GM03348 (cell line): ENCODE measurements around the gene IFI27L1.
A peak's percentile ranks its signal among the peaks of the same experiment; 100 is the strongest.

Source experiments
- DNase-seq: peaks from one replicate; pipeline ENCODE4 v3.0.0; 2012; ENCODE audit warnings: low spot score

IFI27L1 gene

GRCh38 chr14:94113908-94114588, 32.9 kb downstream of the IFI27L1 start:
- no peak for DNase-seq

- no peak for DNase-seq
Measured at GRCh38 chr14:94114589-94115057, 33.5 kb downstream of the IFI27L1 start.

GRCh38 chr14:94115058-94115591, 34.0 kb downstream of the IFI27L1 start:
- peak; percentile 40 for DNase-seq

DNA sequence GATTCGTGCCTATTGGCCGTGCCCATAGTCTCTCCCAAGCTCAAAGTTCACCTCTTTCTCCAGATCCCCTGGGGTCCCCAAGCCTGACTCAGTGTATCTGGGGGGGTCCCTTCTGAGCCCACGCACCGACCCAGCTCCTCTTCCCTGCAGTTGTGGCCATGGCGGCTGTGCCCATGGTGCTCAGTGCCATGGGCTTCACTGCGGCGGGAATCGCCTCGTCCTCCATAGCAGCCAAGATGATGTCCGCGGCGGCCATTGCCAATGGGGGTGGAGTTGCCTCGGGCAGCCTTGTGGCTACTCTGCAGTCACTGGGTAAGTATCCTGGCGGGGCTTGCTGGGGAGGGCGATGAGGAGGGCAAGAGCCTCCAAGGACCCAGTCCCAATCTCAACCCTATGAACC, 34.5 kb downstream of the IFI27L1 start:
- no peak for DNase-seq

- no peak for DNase-seq
Measured at GRCh38 chr14:94116701-94117100, 35.6 kb downstream of the IFI27L1 start.

GRCh38 chr14:94117856-94118255, 36.7 kb downstream of the IFI27L1 start:
- DNase-seq: no peak

- no peak for DNase-seq
Measured at GRCh38 chr14:94119071-94119470, 38.0 kb downstream of the IFI27L1 start.

GRCh38 chr14:94120667-94121340, 39.7 kb downstream of the IFI27L1 start:
- DNase-seq: no peak

DNA sequence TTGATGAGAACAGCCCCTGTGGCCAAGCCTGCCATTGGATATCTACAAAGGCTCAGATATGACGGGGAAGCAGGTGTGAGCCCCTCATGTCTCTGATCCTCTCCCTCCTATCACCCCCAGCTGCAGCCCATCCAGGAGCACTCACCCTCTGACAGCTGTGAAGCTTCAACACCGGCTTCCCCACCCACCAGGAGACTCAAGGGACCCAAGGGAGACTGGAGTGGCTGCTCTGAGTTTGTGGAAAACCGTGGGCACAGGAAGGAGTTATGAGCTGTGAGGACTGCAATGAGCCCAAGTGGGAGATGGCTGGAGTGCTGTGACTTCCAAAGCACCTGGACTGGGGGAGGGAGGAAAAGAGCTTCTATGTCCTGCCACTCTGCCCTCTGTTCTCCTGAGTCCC, 40.4 kb downstream of the IFI27L1 start:
- no peak for DNase-seq

DNA sequence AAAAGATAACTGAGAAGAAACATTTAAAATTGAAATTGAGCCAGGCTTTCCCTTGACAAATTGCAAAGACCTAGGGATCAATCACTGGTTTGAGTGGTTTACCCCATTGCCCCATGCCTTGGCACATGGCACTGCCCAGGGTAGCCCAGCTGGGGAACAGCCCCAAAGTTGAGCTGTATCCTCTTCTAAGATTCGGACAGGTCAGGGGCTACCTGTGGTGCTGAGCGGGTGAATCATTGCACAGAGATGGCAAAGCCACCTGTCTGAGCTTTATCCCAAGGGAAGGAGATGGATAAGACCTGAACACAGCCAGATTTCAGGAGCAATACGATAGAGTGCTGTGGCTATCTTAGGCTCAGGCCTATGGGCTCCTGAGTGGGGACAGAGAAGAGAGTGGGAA, 41.3 kb downstream of the IFI27L1 start:
- no peak for DNase-seq

GRCh38 chr14:94123296-94123695, 42.2 kb downstream of the IFI27L1 start:
- no peak for DNase-seq

DNA sequence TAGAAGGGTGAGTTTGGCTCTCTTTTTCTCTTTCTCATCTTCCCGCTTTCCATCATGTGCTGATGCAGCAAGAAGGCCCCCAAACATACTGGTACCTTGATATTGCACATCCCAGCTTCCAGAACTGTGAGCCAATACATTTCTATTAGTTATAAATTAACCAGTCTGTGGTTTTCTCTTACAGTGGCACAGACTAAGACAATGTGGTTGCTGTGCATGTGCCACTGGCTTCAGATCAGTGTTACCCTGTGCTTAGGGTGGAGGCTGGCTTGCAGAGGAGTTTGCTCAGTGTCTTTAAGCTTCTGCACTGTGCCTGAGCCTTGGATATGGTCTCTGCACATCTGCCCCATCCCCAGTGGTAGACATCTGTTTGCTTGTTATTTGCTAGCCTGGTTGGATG, 42.8 kb downstream of the IFI27L1 start:
- DNase-seq: no peak

- DNase-seq: no peak
Measured at GRCh38 chr14:94124582-94125377, 43.7 kb downstream of the IFI27L1 start.

GRCh38 chr14:94125659-94126418, 44.7 kb downstream of the IFI27L1 start:
- DNase-seq: no peak

DNA sequence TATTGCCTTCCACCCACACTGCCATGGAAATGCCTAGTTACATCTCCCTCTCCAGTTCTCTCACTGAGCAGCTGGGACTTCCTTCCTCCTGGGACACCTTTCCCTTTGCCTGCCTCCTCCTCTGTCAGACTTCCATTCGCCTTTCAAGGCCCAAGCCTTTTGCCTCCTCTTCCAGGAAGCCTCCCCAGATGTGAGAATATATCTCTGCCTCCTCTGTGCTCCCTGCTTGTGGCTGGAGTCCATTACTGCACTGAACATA, 45.2 kb downstream of the IFI27L1 start:
- no peak for DNase-seq

DNA sequence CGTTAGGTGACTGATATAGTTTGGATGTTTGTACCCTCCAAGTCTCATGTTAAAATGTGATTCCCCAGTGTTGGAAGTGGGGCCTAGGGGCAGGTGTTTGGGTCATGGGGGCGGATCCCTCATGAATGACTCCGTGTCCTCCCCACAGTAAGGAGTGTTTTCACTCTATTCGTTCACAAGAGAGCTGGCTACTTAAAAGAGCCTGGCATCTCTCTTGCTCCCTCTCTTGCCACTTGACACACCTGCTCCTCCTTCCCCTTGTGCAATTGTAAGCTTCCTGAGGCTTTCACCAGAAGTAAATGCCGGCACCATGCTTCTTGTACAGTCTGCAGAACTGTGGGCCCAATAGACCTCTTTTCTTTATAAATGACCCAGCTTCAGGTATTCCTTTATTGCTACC, 45.7 kb downstream of the IFI27L1 start:
- no peak for DNase-seq

DNA sequence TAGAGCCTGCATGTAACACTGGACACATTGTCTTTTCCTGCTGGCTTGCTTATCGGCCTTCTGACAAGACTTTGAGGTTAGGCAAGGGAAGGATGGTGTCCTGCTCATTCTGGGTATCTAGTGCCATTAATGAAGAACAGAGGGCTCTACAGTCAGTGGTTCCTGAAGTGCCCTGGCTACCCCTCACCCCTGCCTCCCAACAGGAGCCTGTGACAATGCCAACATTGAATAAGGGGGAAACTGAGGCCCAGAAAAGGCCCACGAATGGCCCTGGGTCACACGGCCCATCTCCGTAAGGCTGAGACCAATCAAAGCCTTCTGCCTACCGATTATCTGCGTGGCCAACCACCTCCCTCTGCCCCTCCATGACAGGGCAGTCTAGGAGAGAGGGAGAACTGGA, 46.2 kb downstream of the IFI27L1 start:
- no peak for DNase-seq

GRCh38 chr14:94128216-94128839, 47.2 kb downstream of the IFI27L1 start:
- no peak for DNase-seq

DNA sequence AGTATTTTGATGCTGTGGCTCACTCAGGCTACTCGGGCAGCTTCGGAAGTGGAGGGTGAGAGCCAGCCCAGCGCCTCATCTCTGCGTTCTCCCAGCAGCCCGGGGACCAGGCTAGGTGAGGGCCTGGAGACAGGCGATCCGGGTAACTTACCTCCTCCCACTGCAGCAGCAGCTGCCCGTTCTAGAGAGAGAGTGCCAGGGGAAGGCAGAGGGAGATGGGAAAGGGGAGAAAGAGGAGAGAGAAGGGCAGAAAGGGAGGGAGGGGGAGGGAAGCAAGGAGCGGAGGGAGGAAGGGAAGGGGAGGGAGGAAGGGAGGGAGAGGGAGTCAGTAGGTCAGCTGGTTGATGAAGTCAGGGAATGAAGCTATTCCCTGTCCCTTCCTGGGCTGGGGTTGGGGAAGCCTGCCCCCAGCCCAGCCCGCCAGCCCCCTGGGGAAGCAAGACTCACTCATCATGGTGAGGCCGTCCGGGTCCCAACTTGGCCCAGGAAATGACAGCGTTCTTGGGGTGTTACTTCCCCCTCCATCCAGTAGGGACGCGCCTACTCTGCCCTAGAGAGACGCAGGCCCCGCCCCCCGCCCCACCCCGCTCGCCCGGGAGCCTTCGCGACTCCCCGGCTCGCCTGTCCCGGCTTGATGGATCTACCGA, 48.1 kb downstream of the IFI27L1 start, which contains the start of gene IFI27L2:
Gene IFI27L2, minus strand, starts transcription at position 494 of the 647 bp plus-strand sequence. Its CDS starts 40 bp downstream, at position 454.
- DNase-seq: peak; percentile 96

DNA sequence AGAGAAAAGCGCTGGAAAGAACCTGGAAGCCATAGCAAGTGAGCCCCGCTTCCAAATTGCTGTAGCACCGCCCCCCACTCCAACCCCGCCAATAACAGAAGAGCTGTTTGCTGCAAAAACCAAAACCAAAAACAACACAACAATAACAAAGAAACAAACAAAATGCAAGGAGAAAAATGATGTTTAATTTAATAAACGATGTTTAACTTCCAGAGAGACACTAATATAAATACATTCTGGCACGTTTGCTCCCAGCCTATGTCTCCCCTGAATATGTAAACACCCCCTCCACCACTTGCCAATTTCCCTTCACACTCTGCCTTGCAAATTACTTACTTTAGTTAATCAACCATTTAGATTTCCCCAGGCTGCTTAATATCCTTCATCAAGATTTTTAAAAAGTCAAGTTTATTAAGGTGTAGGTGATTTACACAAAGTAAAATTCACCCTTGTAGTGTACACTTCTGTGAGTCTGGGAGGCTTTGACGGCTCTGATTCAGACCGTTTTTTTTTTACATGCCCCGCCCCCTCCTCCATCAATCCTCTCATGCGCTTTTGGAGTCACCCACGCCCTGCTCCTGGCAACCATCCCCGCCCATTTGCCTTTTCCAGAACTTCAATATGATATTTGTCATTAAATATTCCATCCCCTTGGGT, 48.8 kb downstream of the IFI27L1 start:
- peak; percentile 68 for DNase-seq
